ENCODE data around the gene NOXRED1. TPM values are rescaled to one million over a fixed set of nuclear protein-coding genes. Genes with fewer than 3 reads are reported as not detected.

NOXRED1 gene
- polyA plus RNA-seq, 1 donor from 2014 or later = 0.19 TPM

DNA sequence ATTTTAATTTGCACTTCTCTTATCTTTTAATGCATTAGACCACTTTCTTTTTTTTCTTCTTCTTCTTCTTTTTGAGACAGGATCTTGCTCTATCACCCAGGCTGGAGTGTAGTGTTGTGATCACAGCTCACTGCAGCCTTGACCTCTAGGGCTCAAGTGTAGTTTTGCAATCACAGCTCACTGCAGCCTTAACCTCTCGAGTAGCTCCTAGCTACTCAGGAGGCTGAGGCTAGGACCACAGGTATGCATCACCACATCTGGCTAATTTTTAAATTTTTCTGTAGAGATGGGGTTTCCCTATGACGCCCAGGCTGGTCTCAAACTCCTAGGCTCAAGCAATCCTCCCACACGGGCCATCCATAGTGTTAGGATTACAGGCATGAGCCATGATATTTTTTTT, 59.2 kb downstream of the NOXRED1 start:
- H3K4me2 ChIP-seq (ENCODE audit: low read length) = no peak overlapping the region
- no peaks in the 10 kb centered on the region for H3F3A ChIP-seq (ENCODE audit: insufficient read depth, low read length, poor library complexity, severe bottlenecking)
- no peak overlapping the region for H3K27ac ChIP-seq (ENCODE audit: low read length)
- H3K27me3 ChIP-seq (ENCODE audit: insufficient read depth, low read depth, low read length) = no peaks in the 10 kb centered on the region
- H3K9me2 ChIP-seq (ENCODE audit: insufficient read depth, low read length) = no peaks in the 10 kb centered on the region
- H3K9ac ChIP-seq (ENCODE audit: low read length) = no peak overlapping the region
- H3K36me3 ChIP-seq (ENCODE audit: insufficient read depth, low read length) = no peaks in the 10 kb centered on the region
- no peaks in the 10 kb centered on the region for H3K9me3 ChIP-seq (ENCODE audit: low read length)
- no peak overlapping the region for H3K4me3 ChIP-seq (ENCODE audit: low read length)
- no peak overlapping the region for H2AFZ ChIP-seq (ENCODE audit: low read depth, low read length)
- TF ChIP-seq EP300 (conservative IDR thresholded peaks at IDR 0.05; ENCODE audit: poor library complexity, severe bottlenecking) (no peak), RAD21 (conservative IDR thresholded peaks at IDR 0.05) (no peak), MXI1 (conservative IDR thresholded peaks at IDR 0.05; ENCODE audit: poor library complexity, severe bottlenecking) (no peak), TAF1 (IDR thresholded peaks at IDR 0.05; ENCODE audit: low read depth) (no peak), EZH2 (IDR thresholded peaks at IDR 0.05; ENCODE audit: borderline replicate concordance, insufficient read depth, low read length, poor library complexity, severe bottlenecking) (no peak), SMC3 (conservative IDR thresholded peaks at IDR 0.05; ENCODE audit: poor library complexity) (no peak), POLR2AphosphoS5 (IDR thresholded peaks at IDR 0.05) (no peak)
- TF ChIP-seq, protein P1, sequence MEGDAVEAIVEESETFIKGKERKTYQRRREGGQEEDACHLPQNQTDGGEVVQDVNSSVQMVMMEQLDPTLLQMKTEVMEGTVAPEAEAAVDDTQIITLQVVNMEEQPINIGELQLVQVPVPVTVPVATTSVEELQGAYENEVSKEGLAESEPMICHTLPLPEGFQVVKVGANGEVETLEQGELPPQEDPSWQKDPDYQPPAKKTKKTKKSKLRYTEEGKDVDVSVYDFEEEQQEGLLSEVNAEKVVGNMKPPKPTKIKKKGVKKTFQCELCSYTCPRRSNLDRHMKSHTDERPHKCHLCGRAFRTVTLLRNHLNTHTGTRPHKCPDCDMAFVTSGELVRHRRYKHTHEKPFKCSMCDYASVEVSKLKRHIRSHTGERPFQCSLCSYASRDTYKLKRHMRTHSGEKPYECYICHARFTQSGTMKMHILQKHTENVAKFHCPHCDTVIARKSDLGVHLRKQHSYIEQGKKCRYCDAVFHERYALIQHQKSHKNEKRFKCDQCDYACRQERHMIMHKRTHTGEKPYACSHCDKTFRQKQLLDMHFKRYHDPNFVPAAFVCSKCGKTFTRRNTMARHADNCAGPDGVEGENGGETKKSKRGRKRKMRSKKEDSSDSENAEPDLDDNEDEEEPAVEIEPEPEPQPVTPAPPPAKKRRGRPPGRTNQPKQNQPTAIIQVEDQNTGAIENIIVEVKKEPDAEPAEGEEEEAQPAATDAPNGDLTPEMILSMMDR (IDR thresholded peaks at IDR 0.05; ENCODE audit: poor library complexity, severe bottlenecking) = no peak
- TF ChIP-seq, protein P2, sequence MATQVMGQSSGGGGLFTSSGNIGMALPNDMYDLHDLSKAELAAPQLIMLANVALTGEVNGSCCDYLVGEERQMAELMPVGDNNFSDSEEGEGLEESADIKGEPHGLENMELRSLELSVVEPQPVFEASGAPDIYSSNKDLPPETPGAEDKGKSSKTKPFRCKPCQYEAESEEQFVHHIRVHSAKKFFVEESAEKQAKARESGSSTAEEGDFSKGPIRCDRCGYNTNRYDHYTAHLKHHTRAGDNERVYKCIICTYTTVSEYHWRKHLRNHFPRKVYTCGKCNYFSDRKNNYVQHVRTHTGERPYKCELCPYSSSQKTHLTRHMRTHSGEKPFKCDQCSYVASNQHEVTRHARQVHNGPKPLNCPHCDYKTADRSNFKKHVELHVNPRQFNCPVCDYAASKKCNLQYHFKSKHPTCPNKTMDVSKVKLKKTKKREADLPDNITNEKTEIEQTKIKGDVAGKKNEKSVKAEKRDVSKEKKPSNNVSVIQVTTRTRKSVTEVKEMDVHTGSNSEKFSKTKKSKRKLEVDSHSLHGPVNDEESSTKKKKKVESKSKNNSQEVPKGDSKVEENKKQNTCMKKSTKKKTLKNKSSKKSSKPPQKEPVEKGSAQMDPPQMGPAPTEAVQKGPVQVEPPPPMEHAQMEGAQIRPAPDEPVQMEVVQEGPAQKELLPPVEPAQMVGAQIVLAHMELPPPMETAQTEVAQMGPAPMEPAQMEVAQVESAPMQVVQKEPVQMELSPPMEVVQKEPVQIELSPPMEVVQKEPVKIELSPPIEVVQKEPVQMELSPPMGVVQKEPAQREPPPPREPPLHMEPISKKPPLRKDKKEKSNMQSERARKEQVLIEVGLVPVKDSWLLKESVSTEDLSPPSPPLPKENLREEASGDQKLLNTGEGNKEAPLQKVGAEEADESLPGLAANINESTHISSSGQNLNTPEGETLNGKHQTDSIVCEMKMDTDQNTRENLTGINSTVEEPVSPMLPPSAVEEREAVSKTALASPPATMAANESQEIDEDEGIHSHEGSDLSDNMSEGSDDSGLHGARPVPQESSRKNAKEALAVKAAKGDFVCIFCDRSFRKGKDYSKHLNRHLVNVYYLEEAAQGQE (IDR thresholded peaks at IDR 0.05; ENCODE audit: borderline replicate concordance) = no peak
- no peaks in the 10 kb centered on the region for H4K20me1 ChIP-seq (ENCODE audit: insufficient read depth)
- H3K79me2 ChIP-seq (replicated peaks; ENCODE audit: insufficient read depth, low read length) = peaks cover 6% of the 10 kb centered on the region

DNA sequence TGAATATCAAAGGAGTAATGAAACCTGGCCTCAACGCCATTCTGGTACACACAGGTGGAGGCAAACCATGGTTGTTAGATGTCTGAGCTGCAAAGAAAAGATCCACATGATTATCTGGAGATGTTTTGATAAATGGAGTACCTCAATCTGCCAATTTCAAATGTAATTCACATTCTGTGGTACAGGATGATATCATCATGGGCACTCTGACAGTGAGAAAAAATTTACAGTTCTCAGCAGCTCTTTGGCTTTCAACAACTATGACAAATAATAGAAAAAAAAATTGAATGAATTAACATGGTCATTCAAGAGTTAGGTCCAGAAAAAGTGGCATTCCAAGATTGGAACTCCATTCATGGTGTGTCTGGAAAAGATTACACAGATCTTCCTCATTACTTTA, 63.7 kb downstream of the NOXRED1 start:
- TF ChIP-seq POLR2AphosphoS5 (IDR thresholded peaks at IDR 0.05) (no peak), TAF1 (IDR thresholded peaks at IDR 0.05; ENCODE audit: low read depth) (no peak), SMC3 (conservative IDR thresholded peaks at IDR 0.05; ENCODE audit: poor library complexity) (no peak), EP300 (conservative IDR thresholded peaks at IDR 0.05; ENCODE audit: poor library complexity, severe bottlenecking) (no peak), MXI1 (conservative IDR thresholded peaks at IDR 0.05; ENCODE audit: poor library complexity, severe bottlenecking) (no peak), EZH2 (IDR thresholded peaks at IDR 0.05; ENCODE audit: borderline replicate concordance, insufficient read depth, low read length, poor library complexity, severe bottlenecking) (no peak), RAD21 (conservative IDR thresholded peaks at IDR 0.05) (no peak)
- TF ChIP-seq, protein P2 (IDR thresholded peaks at IDR 0.05; ENCODE audit: borderline replicate concordance) = no peak
- TF ChIP-seq, protein P1 (IDR thresholded peaks at IDR 0.05; ENCODE audit: poor library complexity, severe bottlenecking) = no peak

More for the DNA sequence above, 63.7 kb downstream of the NOXRED1 start:
- Histone ChIP-seq H2AFZ (ENCODE audit: low read depth, low read length) (no peak overlapping the region), H3K27ac (ENCODE audit: low read length) (no peak overlapping the region), H3K4me2 (ENCODE audit: low read length) (no peak overlapping the region), H3K79me2 (replicated peaks; ENCODE audit: insufficient read depth, low read length) (peaks cover 6% of the 10 kb centered on the region), H3K4me3 (ENCODE audit: low read length) (no peak overlapping the region), H3K27me3 (ENCODE audit: insufficient read depth, low read depth, low read length) (no peaks in the 10 kb centered on the region), H3K36me3 (ENCODE audit: insufficient read depth, low read length) (no peaks in the 10 kb centered on the region), H3K9me3 (ENCODE audit: low read length) (no peaks in the 10 kb centered on the region), H3K9ac (ENCODE audit: low read length) (no peak overlapping the region), H3K9me2 (ENCODE audit: insufficient read depth, low read length) (no peaks in the 10 kb centered on the region), H3F3A (ENCODE audit: insufficient read depth, low read length, poor library complexity, severe bottlenecking) (no peaks in the 10 kb centered on the region), H4K20me1 (ENCODE audit: insufficient read depth) (no peaks in the 10 kb centered on the region)

All from neural cell (in vitro differentiated cells).